Measurements from ENCODE around the gene MCTP1.

Gene MCTP1

DNA sequence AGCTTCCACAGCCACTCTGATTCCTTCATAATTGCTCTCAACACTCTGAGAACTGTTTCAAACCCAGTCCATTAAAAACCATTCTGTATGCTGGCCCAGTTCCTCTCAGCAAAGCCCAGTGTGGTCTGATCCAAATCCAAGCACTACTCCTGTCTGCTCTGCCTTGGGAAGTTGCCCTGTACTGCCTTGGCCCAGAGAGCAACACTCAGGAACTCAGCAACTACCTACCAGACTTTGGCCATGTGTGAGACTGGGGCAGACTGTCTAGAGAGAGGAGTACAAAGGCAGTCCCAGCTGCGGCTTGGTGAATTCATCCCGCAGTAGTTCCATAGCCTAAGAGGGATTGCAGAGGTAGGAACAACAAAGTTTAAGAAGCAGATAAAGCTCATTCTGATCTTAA, 214.4 kb downstream of the MCTP1 start:
- no peak for DNase-seq

DNA sequence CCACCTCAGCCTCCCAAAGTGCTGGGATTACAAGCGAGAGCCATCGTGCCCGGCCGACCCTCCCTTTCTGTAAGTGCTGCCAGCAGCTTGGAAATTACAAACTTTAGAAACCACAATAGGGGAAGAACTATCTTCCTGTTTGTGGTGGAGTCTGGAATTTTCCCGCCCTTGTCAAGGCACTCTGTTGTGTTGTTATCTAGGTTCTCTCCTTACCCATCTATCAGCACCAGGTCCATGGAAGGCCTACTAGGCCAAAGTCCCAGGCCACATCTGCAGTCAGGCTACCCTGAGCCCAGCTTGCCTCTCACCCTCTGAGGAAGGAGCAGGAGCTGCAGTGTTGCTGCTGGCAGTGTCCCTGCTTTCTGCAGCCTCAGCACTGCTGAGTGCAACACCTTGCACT, 214.9 kb downstream of the MCTP1 start:
- DNase-seq, result no peak

DNA sequence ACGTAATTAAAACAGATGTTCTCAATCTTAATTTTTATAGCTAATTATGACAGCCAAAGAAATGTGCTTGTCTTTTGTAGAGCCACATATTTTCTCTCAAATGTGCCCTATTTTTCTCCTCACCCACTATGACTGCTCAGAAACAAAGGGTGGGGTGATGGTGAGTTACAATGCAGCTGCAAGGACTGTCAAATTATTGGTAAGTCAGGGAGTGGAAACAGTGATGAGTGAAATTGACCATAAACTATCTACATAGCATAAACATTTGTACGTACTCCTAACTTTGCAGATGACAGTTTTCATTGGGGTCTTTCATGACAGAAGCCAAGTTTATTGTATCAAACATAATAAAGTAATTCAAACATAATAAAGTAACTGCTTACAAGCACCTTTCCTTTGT, 215.9 kb downstream of the MCTP1 start:
- no peak for DNase-seq

DNA sequence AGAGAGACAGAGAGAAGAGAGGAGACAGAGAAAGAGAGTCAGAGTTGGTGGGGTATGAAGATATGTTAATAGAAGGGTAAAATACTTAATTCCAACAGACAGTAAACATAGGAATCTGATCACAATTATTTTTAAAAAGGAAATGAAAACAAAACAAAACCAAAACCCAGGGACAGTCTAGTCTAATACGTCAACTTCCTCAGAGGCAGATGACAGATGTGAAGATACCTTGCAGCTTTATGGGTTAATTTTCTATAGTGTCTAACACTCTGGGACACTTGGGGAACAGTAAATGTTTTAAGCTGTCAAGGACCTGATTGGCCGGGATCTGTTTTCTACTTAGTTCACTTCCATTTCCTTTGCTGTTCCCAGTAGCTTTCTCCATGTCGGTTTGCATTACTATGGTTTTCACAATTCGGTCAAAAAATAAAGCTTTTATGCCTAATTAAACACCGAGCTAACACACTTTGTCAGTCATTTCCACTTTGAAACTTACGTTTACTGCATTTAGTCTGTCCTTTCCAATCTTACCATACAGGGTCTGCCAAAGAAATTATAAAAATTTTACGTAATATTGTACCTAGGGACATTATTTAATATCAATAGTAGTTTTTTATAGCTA, 216.5 kb downstream of the MCTP1 start:
- DNase-seq, result no peak

DNA sequence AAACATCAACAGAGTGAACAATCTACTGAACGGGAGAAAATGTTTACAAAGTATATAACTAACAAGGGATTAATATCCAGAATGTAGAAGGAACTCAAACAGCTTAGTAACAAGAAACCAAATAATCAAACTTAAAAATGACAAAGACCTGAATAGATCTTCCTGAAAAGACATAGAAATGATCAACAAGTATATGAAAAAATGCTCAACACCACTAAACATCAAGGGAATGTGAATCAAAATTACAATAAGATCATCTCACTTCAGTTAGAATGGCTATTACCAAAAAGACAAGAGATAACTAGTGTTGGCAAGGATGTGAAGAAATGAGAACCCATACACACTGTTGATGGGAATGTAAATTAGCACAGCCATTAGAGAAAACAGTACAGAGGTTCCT, 218.8 kb downstream of the MCTP1 start:
- DNase-seq, result no peak

DNA sequence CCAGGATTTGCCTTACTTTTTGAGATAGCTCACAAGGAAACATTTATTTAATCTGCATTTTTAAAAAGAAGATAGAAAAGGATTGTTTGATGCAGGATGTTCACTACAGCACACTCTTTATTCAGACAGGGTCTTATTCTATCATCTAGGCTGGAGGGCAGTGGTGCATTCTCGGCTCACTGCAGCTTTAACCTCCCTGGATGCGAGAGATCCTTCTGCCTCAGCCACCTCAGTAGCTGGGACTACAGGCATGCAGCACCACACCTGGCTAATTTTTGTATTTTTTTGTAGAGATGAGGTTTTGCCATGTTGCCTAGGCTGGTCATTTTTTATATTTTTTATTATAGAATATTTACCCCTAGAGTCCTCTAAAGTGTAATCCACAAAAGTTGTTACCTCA, 221.4 kb downstream of the MCTP1 start:
- DNase-seq, result no peak

DNA sequence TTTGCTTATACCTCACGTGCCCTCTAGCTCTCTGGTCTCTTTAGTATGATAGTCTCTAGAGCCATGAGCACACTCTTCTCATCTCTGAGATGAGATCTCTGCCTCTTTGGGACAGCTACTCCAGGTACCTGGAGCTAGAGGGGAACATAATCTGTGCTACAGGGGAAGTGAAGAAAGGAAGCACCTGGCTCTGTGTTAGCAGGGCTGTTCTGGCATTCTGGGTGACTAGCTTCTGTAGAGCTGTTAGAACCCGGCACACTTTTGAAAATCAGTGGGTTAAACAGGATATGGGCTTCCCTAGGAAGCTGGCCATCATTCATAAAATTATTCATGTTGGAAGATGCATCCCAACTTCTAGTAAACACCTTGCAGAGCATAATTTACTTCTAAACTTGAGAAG, 224.8 kb downstream of the MCTP1 start:
- DNase-seq, result no peak

DNA sequence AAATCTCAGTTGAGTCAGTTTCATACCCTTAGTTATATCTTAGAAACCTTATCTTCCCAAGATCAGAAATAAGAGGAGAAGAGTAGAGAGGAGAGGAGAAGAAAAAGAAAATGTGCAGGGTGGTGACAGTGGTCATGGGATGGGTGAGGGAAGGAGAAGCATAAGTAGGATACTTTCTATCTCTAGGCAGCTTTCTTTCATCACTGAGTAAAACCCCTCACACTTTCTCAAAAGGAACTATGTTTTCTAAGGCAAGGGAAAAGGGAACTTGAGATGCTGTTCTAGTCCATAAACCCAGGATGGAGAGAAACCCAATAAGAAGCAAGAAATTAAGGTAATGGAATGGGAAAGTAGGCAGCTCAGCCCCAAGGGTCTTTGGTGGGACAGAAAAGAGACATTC, 225.3 kb downstream of the MCTP1 start:
- DNase-seq, result no peak

DNA sequence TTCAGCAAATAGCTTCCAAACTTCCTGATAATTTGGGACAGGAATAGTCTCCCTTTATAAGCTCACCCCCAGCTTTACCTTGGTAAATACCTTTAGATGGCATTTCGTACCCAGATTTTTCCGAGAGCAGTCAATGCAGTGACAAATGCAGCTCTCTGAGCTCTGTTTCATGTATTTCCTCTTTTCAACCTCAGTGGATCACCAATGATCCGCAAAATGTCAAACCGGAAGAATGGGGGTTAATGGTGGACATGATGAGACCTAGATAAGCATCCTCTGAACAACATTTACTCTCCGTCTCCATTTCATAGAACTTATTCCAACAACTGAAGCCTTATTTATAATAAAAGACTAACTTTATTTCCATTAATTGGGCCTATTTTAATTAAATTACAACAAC, 227.3 kb downstream of the MCTP1 start:
- no peak for DNase-seq

DNA sequence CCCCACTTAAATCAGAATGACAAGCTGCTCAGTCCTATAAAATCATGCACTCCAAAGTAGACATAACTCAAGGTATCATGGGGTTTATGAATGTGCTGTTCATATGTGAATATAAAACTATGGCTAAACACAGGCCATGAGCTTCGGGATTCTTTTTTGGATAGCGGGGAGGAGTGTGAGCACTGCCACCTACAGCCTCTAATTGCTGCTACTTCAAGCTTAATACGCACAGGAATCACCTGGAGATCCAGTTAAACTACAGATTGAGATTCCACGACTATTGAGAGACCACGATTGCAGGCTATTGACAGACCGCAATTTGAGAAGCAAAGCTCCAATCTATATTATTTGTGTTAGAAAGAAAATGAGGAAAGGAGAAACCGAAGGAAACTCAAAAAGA, 231.6 kb downstream of the MCTP1 start:
- no peak for DNase-seq

DNA sequence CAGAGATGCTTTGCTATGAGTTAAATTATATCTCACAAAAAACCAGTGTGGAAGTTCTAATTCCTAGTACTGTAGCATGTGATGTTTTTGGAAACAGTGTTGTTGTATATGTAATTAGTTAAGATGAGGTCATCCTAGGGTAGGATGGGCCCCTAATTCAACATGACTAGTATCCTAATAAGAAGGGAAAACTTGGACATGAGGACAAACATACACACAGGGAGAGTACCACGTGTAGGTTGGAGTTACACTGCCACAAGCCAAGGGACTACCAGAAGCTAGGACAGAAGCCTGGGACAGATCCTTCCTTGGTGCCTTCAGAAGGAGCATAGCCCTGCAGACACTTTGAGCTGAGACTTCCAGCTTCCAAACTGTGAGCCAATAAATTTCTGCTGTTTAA, 234.2 kb downstream of the MCTP1 start:
- DNase-seq, result no peak

DNA sequence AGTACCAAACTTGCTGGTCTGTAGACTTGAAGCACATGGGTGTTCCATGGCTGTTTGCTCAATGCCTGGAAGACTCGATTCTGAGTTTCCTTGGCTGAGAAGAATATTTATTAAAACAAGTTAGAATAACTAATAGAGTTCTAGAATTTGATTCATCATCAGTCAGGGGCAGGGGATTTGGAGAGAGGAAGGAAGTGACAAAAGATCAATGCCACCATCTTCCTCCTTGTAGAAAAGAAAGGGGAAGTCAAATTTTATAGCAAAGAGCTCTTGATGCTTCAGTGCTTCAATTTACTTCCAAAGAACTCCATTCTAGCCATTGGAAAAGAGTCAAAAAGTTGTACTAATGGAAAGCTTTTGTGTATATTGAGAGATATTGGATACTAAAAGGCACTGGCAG, 236.3 kb downstream of the MCTP1 start:
- DNase-seq, result no peak

DNA sequence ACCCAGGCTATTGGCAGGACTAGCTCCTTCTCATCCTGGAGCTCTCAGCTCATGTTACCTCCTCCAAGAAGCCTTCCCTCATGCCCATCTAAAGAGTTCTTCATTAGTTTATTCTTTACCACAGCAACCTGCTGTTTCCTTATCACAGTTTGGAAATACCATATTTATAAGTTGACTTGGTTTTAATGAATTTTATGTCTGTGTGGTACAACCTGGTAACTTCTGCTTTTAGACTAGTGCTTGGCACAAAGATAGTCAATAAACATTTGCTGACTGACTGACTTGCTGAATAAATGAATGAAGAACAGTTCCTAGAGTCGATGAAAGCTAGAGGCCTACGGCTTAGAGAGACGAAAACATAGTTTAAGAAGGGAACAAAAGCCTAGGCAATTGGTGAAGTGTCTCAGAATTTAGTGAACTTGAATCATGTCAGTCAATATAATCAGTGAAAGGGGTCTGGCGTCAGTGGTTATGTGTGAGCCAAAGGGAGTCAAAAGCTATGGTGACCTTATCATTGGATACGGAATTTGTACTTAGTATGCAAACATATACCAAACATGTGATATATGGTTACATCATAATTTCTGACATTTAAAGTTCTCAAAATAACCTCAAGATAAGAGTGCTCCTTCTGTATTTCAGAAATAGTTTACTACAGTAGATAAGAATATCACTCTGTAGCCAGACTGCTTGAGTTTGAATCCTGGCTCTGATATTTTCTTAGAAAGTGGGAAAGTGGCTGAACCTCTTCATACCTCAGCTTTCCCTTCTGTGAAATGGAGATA, 239.5 kb downstream of the MCTP1 start:
- no peak for DNase-seq

DNA sequence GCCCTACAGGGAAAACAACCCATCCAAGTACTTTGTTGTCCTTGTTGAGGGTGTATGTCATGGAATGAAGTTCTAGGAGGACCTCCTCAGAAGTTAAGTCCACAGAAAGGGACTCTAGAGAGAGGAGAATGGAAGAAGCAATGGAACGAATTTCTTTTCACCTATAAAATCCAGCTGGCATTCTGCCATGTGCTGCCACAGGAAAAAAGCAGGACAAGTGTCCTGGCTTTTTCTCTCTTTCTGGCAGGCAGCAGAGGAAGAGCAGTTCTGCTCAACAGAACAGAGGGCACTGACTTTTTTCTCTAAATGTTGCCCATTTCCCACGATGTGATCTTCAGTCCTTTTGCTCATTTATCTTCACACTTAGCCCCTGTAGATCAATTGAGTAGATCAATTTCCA, 240.8 kb downstream of the MCTP1 start:
- no peak for DNase-seq

DNA sequence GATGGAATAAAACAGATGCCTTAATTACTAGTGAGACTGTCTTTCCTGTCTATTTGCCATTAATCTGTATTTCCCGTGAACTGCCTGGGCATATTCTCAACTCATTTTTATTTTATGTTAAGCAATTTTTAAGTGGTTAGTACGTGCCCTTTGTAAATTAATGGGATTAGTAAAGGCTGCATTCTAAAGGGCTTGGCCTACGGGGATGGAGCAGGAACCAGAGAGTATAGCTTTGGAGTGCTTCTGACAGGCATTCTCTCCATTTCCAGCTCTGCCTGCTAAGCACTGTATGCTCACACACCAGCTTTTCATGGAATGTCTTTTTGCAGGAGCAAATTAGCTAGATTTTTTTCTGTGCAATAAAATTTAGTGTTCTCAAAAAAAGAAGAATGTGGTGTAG, 241.2 kb downstream of the MCTP1 start:
- no peak for DNase-seq

DNA sequence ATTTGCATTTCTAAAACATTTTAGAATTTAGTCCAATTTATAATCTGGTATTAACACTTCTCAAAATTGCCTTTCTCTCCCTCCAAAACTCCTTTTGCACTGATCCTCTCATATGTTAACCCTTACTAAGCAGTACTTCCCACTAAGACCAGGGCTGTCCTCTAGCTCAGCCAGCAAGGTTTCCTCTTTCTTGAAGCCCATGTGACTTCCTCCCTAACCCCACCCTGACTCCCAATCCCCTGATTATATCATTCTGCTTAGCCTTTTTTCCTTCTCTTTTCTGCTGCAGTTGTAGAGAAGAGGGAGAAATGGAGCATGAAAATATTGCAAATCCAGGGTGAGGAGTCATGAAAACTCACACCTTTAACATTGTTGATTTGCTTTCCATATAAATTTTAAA, 241.7 kb downstream of the MCTP1 start:
- DNase-seq, result no peak

DNA sequence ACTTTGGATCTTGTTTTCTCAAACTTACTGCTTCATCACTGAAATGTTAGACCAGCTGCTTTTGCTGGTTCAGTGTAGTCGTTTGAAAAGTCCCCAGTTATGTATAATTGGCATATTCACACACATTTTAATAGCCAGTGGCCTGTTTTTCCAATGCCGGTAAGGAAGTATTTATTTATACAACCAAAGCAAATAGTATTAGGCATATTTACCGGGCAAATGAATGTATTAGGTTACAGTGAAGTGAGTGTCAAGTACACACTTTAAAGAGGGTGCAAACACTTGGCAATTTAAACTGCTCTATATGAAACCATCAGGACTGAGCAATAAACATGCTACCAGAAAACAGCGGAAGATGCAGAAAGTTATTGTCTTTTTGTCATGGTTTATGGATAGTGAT, 242.9 kb downstream of the MCTP1 start:
- peak; percentile 84 for DNase-seq

DNA sequence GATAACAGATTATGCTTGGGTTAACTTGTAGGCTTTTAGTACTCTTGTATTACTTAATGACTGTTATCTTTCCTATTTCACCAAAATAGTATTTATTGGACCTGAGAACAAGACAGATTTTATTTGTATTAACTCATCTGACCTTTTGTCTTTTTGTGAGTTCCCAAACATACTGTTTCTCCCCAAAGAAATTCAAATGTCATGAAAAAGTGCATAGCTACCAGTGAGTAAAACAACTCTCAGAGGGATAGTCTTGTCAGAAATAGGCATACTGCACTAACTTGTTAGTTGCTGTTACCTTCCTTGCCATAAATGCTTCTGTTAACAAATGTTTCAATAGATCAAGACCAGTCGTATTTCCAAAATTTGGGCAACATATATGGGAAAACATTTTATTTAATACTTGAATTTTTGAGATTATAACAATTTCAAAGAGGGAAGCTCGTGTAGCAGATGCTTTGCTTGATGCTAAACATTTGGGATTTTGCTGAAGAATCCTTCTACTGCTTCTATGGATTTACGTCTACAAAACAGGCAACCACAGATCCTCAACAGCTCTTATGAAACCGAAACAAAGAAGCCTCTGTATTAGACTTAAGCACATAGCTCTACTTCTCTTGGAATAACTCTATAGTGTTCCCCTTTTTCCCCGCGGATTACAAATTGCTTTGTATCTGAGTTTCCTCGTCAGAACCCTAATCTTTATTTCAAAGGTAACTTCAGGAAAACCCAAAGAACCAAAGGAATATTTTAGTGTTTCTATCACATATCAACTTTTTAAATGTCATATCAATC, 248.8 kb downstream of the MCTP1 start:
- no peak for DNase-seq

DNA sequence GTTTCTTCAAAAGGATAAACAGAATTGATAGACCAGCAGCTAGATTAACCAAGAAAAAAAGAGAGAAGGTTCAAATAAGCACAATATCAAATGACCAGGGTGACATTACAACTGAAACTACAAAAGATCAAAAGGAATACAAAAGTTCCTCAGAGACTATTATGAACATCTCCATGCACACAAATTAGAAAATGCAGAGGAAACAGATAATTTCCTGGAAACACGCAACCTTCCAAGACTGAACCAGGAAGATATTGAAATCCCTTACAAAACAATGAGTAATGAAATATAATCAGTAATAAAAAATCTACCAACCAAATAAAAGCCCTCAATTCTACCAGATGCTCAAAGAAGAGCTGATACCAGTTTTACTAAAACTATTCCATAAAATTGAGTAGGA, 252.1 kb downstream of the MCTP1 start:
- no peak for DNase-seq

DNA sequence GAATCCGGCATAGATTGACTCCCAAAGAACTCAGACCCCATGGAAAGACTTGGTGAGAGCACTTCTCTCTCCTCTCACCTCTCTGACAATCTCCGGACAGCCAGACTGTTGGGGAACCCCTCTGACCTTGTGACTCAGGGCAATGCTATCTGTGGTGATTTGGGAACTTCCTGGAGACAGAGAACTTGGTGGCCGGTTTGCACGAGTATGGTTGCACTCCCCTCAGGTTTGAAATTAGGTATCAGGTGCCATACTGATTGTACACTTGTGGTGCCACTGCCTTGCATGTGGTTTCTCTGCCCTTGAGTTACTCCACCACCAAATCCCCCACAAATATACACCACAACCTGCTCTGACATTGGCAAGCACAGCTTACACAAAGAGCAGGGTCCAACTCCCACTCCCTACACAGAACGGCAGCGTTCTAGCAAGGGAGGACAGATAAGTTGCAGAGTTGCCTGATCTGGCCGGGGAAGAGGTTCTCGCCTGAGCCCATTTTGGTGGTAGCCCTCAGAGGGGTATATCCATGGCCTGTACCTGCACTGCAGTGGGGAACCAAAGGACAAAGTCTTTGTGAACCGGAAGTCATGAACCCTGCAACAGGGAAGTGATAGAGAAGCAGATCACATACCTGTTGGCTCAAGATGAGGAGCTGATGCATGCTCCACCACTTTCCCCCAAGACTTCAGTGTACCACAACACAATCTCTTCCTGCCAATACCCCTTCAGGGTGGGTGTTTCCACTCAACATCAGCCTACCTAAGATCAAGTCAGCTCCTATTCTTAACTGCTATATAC, 255.1 kb downstream of the MCTP1 start:
- no peak for DNase-seq

DNA sequence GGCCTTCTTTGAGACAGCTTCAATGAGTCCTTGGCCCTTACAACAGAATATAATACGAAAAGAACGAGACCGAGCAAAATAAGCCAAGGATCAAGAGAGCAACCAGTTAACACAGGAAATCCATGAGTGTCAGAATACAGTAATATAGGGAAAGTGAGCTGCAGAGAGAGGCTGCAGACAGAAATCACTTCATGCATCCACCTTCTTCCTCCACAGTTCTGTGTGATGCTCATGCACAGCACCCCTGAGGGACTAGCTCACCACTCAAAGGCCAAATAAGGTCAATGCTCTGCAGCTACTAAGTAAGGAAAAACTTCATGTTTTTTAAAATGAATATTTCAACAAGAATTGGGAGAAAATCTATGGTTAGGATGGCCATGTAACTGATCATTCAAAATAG, 257.1 kb downstream of the MCTP1 start:
- no peak for DNase-seq

DNA sequence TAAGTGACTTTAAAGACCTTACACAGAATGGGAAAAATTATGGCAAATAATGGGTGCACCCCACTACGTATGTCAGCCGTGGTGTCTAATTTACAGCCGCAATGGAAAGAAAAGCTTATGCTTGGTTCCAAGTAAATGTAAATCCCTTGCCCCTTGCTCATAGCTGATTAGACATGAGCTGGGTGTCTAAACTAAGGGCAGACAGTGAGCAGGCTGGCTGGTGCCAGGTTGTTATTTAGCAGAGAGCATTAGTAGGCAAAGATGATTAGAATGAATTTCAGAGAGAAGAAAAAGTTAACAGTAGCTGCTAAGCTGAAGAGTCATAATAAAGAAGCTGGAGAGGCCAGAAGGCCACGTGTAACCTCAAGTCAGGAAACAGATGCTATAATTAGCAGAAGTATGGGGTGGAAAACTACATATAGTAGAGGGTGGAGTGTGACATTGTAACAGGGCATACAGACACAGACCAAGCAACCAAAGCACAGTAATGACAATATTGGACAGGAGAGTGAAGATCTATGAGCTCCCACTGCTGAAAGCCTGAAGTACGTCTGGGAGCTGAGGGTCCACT, 257.7 kb downstream of the MCTP1 start:
- DNase-seq, result no peak

DNA sequence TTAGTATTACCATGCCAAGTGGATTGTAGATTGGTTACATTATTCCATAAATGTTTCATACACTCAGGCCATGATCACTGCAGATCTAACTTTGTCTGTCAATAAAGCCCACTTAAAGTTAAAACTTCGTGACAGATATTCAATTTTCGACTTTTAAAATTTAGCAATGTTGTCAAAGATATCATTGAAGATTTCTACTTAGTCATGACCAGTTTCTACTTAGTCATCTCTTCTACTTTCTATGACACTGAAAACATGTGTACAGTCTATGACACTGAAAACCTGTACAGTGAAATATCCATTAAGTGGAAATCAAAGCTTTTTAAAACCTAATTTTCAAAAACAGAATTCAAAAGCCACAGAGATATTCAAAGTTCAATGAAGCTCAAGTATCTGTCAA, 258.2 kb downstream of the MCTP1 start:
- DNase-seq, result no peak
